HG02610 (cell line): ENCODE data around the gene PRR11.
"Not testable (repeated sequence)": the region's sequence is repeated elsewhere in the genome, so short reads cannot be mapped to it uniquely, and the experiment has no call there.

Experiments
- ATAC-seq: cut with Tn5 transposase; IDR thresholded peaks from one replicate; pipeline ENCODE4 v1.9.1; 2021; ENCODE audit warnings: mild to moderate bottlenecking, moderate library complexity; ENCODE audit not compliant: unreplicated experiment

The PRR11 gene

GRCh38 chr17:59151006-59151405 lies 4.5 kb upstream of the PRR11 start:
- ATAC-seq = no peak

DNA sequence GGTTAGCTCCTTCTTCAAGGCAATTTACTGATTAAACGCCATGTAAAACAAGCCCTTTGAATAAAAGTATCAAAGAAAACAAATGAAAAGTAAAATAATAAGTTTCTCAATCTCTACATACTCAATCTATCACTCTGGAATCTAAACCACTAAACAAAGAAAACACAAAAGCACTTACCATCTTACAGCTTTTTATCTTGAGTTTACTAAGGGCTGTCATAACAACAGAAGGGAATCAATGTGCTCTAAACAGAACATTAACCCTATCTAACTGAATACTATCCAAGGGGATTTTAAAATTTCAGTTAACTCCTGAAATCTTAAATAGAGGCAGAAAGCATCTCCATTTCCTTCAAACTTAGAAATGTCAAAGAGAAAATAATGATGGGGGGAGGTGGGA lies 4.0 kb upstream of the PRR11 start:
- no peak for ATAC-seq

- no peak for ATAC-seq
These were observed 2.6 kb upstream of the PRR11 start for GRCh38 chr17:59152925-59153324.

- no peak for ATAC-seq
These were observed 1.2 kb upstream of the PRR11 start for GRCh38 chr17:59154292-59154720.

DNA sequence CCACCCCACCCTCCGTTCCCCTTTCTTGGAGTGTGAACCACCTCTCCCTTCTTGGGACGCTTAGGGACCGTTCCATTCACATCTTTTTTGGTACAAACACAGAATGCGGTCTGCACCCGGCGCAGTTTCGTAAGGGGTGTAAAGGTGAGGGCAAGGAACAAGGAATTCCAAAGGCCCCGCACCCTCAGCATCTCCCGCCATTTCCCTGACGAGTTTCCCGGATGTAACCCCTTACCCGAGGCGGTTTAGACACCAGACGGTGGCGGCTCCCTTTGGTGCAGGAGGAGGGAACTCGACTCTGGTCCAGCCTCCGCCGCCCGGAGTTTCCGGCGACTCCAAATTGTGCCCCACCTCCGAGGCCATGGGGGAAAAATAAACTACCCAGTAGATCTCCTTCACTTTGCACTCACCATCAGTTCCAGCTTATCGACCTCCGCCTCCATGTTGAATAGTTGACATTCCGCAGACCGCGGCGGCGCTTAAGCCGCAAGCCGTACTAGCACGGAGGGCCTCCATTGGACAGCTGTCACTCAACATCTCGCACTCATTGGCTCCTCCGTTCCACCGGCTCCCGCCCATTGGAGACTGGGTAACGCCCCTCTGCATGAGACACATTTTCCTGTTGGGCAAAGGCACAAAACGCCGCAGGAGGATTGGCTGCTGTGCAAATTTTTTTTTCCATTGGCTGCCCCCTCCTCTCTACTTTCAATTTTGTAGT lies 666 bp upstream of the PRR11 start, which contains the start of gene SKA2:
Gene SKA2, minus strand, starts transcription at position 466 of the 718 bp plus-strand sequence. Its CDS starts 23 bp downstream, at position 443.
- peak; percentile 82 for ATAC-seq

DNA sequence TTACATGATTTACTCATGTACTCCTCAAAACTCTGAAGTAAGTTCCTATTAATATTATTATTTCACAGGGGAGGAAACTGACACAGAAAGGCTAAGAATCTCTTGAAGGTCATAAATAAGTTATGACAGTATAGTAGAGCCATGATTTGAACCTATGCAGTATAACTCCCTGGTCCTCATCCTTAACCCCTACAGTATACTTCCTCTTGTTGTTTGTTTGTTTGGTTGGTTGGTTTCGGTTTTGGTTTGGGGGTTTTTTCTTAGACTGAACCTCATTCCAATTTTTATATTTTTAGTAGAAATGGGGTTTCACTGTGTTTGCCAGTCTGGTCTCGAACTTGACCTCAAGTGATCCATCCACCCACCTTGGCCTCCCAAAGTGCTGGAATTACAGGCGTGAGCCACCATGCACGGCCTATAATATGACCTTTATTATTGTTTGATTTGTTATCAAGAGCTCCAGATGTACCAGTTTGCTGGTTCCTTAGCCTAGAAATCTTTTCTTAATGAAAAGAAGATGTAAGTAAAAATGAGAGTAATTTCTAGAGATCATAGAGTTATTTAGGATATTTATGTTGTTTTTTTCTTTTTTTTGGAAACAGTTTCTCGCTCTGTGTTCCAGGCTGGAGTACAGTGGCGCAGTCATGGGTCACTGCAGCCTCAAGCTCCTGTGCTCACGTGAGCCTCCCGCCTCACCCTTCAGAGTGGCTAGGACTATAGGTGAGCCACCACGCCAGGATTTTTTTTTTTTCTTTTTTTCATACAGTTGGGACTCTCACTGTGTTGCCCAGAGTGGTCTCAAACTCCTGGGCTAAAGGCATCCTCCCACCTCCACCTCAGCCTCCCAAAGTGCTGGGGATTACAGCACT lies 4.8 kb downstream of the PRR11 start:
- ATAC-seq = no peak

DNA sequence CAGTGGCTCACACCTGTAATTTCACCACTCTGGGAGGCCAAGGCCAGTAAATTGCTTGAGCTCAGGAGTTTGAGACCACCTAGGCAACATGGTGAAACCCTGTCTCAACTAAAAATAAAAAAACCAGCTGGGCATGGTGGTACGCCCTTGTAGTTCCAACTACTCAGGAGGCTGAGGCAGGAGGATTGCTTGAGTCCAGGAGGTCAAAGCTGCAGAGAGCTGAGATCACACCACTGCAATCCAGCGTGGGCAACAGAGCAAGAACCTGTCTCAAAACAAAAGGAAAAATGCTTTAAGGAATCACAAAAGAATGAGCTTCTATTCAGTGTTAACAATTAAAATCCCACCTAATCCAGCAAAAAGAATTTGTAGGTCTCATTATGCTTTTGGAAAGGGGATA lies 5.9 kb downstream of the PRR11 start:
- no peak for ATAC-seq

DNA sequence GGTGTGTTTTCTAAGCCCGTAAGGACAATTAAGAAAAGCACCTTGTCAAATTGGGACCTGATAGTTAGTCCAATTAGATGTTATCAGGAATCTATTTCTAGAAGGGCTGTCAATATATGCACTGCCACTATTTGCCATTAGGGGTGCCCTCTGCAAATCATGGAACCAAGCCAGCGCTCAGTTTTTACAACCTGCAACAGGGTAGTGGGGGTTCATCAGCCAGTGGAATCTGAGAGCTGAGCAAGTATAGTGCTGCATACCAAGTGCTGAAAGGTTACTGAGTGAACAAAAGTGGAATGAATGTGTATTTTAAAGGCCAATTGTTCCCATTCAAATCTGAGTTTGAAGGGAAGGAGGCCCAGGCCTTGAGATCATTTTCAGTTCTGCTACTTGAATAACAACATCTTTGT lies 10.4 kb downstream of the PRR11 start:
- ATAC-seq = peak; percentile 69

- ATAC-seq = no peak
These were observed 12.0 kb downstream of the PRR11 start for GRCh38 chr17:59167571-59168001.

GRCh38 chr17:59172436-59173004 lies 17.0 kb downstream of the PRR11 start:
- no peak for ATAC-seq

- no peak for ATAC-seq
These were observed 19.1 kb downstream of the PRR11 start for GRCh38 chr17:59174671-59175070.

- no peak for ATAC-seq
These were observed 19.5 kb downstream of the PRR11 start for GRCh38 chr17:59175076-59175475.

- no peak for ATAC-seq
These were observed 22.9 kb downstream of the PRR11 start for GRCh38 chr17:59178266-59178985.

GRCh38 chr17:59179601-59180000 lies 24.1 kb downstream of the PRR11 start:
- not testable (repeated sequence) for ATAC-seq

DNA sequence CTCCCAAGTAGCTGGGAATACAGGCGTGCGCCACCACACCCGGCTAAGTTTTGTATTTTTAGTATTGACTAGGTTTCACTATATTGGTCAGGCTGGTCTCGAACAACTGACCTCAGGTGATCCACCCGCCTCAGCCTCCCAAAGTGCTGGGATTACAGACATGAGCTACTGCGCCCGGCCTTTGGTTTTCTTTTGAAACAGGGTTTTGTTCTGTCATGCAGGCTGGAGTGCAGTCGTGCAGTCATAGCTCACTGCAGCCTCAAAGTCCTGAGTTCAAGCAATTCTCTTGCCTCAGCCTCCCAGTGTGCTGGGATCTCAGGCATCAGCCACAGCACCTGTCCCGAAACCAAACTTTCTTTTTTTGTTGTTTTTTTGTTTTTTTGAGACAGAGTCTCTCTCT lies 25.1 kb downstream of the PRR11 start:
- no peak for ATAC-seq

DNA sequence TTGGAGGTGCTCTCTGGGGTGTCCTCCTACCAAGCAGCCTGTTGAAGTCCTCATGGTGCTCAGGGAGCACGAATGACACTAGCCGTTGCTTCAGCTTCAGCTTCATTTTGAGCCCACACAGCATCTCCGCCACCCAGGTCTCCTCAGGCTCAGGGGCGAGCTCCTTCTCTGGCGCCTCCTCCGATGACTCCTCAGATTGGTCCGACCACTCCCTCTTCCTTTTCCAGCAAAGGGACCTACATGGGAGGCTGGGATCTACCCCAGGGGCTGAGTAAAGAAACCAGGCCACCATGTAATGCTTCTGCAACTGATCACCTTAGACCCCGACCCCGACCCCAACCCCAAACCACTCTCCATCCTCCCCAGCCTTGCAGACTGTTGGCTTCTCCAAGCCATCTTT lies 25.9 kb downstream of the PRR11 start:
- no peak for ATAC-seq

DNA sequence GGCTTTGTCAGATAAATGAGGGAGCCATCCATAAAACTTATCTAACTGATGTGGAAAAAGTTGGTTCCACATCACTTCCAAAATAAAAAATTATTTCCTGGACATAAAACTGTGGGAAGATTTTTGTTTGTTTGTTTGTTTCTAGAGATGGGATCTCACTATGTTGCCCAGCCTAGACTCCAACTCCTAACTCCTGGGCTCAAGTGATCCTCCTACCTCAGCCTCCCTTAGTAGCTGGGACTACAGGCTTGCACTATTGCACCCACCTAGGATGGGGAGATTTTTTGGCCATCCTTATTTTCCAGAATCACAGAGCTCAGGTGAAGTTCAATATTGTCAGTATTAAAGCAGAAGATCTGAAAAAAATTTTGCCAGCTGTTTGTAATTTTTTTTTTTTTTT lies 30.5 kb downstream of the PRR11 start:
- no peak for ATAC-seq

DNA sequence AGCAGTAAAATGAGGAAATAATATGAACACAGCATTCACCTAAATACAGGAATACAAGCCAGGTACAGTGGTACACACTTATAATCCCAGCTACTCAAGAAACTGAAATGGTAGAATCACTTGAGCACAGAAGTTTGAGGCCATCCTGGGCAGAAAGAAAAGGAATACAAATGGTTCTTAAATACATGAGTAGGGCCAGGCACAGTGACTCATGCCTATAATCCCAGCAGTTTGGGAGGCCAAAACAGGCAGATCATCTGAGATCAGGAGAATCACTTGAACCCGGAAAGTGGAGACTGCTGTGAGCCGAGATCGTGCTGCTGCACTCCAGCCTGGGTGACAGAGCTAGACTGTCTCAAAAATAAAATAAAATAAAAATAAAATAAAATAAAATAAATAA lies 31.3 kb downstream of the PRR11 start:
- no peak for ATAC-seq

DNA sequence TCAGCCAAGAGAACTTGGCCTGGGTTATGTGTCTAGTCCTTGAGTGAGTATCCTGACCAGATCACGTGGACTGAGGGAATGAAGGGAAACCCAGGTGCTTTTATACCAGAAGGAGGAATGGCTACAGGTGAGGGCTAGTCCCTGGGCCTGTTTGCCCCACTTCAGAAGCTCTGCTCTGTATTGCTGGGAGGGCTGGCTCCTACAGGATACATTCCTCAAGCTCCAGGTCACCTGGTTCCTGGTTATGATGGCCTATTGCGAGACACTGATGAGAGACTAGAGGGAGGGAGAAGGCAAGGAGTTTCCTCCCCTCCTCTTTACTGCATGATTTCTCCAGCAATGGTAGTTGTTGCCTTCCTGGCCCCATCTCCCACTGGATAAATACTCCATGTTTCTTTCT lies 35.3 kb downstream of the PRR11 start:
- no peak for ATAC-seq

DNA sequence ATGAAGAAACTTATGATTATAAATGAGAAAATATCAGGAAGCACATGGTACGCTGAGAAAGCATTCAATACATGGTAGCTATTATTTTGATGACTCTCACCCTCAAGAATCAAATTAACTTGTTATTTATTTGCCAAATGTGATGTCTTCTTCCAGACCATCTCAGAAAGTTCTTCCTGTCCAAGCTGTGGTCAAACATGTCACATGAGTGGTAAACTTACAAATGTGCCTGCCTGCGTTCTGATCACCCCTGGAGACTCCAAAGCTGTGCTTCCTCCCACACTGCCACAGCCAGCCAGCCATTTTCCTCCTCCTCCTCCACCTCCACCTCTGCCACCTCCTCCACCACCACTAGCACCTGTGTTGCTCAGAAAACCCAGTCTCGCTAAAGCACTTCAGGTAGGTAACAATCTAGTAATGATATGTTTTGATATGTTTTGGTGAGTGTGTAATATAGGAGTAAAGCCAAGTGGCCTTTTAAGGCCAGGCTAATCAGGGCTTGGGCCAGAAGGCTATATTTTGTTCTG lies 37.9 kb downstream of the PRR11 start:
- ATAC-seq = no peak

- ATAC-seq = no peak
These were observed 43.9 kb downstream of the PRR11 start for GRCh38 chr17:59199398-59199797.
